DOHH2 (cell line): ENCODE results near the gene ANTXR1.

Experiments
- H3F3A ChIP-seq: fragments of 200-600 bp; sonication (generic), shearing (Covaris generic); 2 replicates; pipeline ENCODE4 v1.6.0; 2016; ENCODE audit warnings: antibody characterized with exemption, mild to moderate bottlenecking; ENCODE audit not compliant: control insufficient read depth, insufficient read depth
- H3K27ac ChIP-seq: fragments of 200-600 bp; sonication (generic); 2 replicates; pipeline ENCODE4 v1.5.1; 2014; ENCODE audit warnings: low read depth, mild to moderate bottlenecking, low read length, moderate library complexity
- H3K27me3 ChIP-seq: fragments of 200-600 bp; sonication (generic); 2 replicates; pipeline ENCODE4 v1.6.1; 2014; ENCODE audit warnings: mild to moderate bottlenecking, low read length, mixed read lengths; ENCODE audit not compliant: control insufficient read depth
- H3K36me3 ChIP-seq: fragments of 200-600 bp; sonication (generic); 2 replicates; pipeline ENCODE4 v1.6.1; 2014; ENCODE audit warnings: mild to moderate bottlenecking, low read length, moderate library complexity, mixed read lengths; ENCODE audit not compliant: control insufficient read depth
- H3K4me1 ChIP-seq: fragments of 200-600 bp; sonication (generic); 2 replicates; pipeline ENCODE4 v1.6.1; 2014; ENCODE audit warnings: mild to moderate bottlenecking, low read length, mixed read lengths; ENCODE audit not compliant: control insufficient read depth
- H3K4me2 ChIP-seq: fragments of 200-600 bp; sonication (generic); 2 replicates; pipeline ENCODE4 v1.6.0; 2014; ENCODE audit warnings: mild to moderate bottlenecking, low read length, moderate library complexity
- H3K4me3 ChIP-seq: fragments of 200-600 bp; sonication (generic); 2 replicates; pipeline ENCODE4 v1.5.1; 2014; ENCODE audit warnings: mild to moderate bottlenecking, low read length, mixed read lengths
- H3K79me2 ChIP-seq: fragments of 200-600 bp; sonication (generic); 2 replicates; pipeline ENCODE4 v1.6.1; 2014; ENCODE audit warnings: mild to moderate bottlenecking, low read length, mixed read lengths; ENCODE audit not compliant: control insufficient read depth
- H3K9me2 ChIP-seq: fragments of 200-600 bp; sonication (generic); replicated peaks from 2 replicates; pipeline ENCODE4 v1.6.1; 2014; ENCODE audit warnings: mild to moderate bottlenecking, low read length, mixed read lengths; ENCODE audit not compliant: control insufficient read depth
- H3K9me3 ChIP-seq: fragments of 200-600 bp; sonication (generic); 2 replicates; pipeline ENCODE4 v1.6.1; 2014; ENCODE audit warnings: antibody characterized with exemption, low read length, mixed read lengths; ENCODE audit not compliant: control insufficient read depth, insufficient read depth
- H4K20me1 ChIP-seq: fragments of 200-600 bp; sonication (generic); 2 replicates; pipeline ENCODE4 v1.6.0; 2014; ENCODE audit warnings: low read depth, mild to moderate bottlenecking, antibody characterized with exemption, low read length, moderate library complexity; ENCODE audit not compliant: control insufficient read depth, insufficient read depth
- EZH2phosphoT487 ChIP-seq: fragments of 200-600 bp; sonication (generic); IDR thresholded peaks from 2 replicates; pipeline ENCODE4 v1.6.1; 2017; ENCODE audit warnings: borderline replicate concordance, mild to moderate bottlenecking, antibody characterized with exemption, low read length, moderate library complexity, mixed read lengths
- TF ChIP-seq, protein P1 (sequence below): fragments of 200-600 bp; sonication (generic); IDR thresholded peaks from one replicate; pipeline ENCODE4 v1.5.1; 2014; ENCODE audit warnings: antibody characterized with exemption, mild to moderate bottlenecking, low read depth, low read length; ENCODE audit not compliant: poor library complexity, severe bottlenecking

ANTXR1 gene

DNA sequence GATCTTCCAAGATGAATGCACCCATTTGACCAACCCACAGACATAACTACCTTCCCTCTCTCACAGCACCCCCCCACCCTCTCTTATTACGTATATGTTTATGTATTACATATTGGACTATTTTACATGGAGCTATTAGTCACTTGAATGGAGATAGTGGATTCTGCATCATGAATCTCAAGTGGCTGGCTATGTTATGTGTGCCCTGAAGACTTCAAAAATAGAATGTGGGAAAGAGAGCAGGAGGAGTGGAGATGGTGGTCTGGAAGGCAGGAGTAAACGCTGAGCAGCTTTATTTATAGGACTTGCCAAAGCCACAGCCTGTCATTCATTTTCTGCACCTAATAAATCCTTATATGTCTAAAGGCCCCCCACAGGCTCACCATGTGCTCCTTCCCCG, 4.9 kb downstream of the ANTXR1 start:
- Histone ChIP-seq H3K79me2 (no peaks in the 10 kb centered on the region), H3K4me1 (no peaks in the 10 kb centered on the region)

DNA sequence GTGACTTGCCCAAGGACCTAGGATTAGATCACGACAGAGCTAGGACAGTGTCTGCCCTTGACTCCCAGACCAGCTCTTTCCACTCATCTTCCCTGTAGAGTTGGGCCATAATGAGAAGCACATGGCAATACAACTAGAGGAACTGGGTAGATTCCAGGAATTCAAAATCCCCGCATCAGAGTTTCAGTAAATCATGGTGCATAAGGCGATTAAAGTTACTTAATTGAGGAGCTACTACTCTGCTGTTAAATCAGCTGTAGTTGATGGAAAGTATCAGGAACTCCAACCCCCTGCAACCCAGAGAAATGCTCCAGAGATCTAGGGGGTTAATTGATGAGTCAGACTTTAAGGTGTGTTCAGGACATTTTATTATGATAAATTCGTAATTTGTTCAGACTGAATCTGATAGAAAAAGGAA, 5.7 kb downstream of the ANTXR1 start:
- no peaks in the 10 kb centered on the region for H3K9me3 ChIP-seq

More for the DNA sequence above, 4.9 kb downstream of the ANTXR1 start:
- no peak overlapping the region for H3K27ac ChIP-seq
- H3K36me3 ChIP-seq = no peaks in the 10 kb centered on the region
- no peaks in the 10 kb centered on the region for H3K9me3 ChIP-seq
- no peak for TF ChIP-seq EZH2phosphoT487
- TF ChIP-seq, protein P1, sequence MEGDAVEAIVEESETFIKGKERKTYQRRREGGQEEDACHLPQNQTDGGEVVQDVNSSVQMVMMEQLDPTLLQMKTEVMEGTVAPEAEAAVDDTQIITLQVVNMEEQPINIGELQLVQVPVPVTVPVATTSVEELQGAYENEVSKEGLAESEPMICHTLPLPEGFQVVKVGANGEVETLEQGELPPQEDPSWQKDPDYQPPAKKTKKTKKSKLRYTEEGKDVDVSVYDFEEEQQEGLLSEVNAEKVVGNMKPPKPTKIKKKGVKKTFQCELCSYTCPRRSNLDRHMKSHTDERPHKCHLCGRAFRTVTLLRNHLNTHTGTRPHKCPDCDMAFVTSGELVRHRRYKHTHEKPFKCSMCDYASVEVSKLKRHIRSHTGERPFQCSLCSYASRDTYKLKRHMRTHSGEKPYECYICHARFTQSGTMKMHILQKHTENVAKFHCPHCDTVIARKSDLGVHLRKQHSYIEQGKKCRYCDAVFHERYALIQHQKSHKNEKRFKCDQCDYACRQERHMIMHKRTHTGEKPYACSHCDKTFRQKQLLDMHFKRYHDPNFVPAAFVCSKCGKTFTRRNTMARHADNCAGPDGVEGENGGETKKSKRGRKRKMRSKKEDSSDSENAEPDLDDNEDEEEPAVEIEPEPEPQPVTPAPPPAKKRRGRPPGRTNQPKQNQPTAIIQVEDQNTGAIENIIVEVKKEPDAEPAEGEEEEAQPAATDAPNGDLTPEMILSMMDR = no peak
- H3K4me3 ChIP-seq = no peak overlapping the region
- no peaks in the 10 kb centered on the region for H4K20me1 ChIP-seq
- no peaks in the 10 kb centered on the region for H3F3A ChIP-seq
- H3K4me2 ChIP-seq = no peak overlapping the region
- H3K27me3 ChIP-seq = peaks cover 49% of the 10 kb centered on the region
- no peaks in the 10 kb centered on the region for H3K9me2 ChIP-seq

DNA sequence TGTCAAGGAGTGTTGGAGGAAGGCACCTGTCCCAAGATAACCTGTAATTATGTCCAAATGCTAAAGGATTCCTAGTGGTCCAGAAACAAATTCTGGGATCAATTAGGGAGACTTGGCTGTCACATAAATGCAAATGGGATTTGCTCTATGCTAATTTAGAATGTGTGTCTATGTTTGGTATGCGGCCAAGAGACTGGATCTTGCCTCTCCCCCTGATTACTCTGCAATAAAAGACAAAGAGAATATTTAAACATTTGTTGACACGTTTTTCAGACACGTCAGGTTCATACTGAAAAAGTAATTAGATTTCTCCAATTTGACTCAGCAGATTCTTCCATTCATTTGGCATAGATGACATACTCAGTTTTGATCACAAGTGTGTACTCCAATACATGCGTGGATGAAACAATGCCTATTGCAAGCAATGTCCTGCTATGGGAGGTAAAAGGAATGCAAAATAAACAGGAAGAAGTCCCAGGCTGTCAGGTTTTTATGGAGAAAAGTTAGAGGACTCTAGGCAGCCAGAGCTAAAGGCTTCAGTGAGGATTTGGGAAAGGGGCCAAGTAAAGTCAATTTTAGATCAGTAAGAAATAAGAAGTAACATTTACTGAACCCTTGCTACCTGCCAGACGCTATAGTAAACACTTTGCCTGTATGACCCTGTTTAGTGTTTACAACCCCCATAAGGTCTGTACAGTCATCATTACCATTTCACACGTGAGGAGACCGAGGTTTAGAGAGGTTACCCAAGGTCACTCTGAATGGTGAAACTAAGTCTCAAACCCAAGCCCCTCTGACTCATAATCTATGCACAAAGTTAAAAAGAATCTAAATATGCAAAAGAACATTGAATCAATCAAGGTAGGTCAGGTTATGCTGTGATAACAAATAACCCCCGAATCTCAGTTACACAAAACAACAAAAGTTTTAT, 7.8 kb downstream of the ANTXR1 start:
- Histone ChIP-seq H3K79me2 (no peaks in the 10 kb centered on the region), H3K27ac (no peak overlapping the region), H3K4me2 (no peak overlapping the region), H3K4me1 (no peaks in the 10 kb centered on the region), H4K20me1 (no peaks in the 10 kb centered on the region), H3K9me3 (no peaks in the 10 kb centered on the region), H3F3A (no peaks in the 10 kb centered on the region), H3K36me3 (no peaks in the 10 kb centered on the region), H3K4me3 (no peak overlapping the region), H3K9me2 (no peaks in the 10 kb centered on the region), H3K27me3 (peaks cover 36% of the 10 kb centered on the region)
- TF ChIP-seq, protein P1 = no peak
- no peak for TF ChIP-seq EZH2phosphoT487

More for the DNA sequence above, 5.7 kb downstream of the ANTXR1 start:
- peaks cover 43% of the 10 kb centered on the region for H3K27me3 ChIP-seq
- H3K4me3 ChIP-seq = no peak overlapping the region
- H3F3A ChIP-seq = no peaks in the 10 kb centered on the region
- no peaks in the 10 kb centered on the region for H3K79me2 ChIP-seq
- H3K4me2 ChIP-seq = no peak overlapping the region
- H3K4me1 ChIP-seq = no peaks in the 10 kb centered on the region
- TF ChIP-seq EZH2phosphoT487 = no peak
- no peak overlapping the region for H3K27ac ChIP-seq
- no peaks in the 10 kb centered on the region for H4K20me1 ChIP-seq
- no peaks in the 10 kb centered on the region for H3K9me2 ChIP-seq
- no peaks in the 10 kb centered on the region for H3K36me3 ChIP-seq

DNA sequence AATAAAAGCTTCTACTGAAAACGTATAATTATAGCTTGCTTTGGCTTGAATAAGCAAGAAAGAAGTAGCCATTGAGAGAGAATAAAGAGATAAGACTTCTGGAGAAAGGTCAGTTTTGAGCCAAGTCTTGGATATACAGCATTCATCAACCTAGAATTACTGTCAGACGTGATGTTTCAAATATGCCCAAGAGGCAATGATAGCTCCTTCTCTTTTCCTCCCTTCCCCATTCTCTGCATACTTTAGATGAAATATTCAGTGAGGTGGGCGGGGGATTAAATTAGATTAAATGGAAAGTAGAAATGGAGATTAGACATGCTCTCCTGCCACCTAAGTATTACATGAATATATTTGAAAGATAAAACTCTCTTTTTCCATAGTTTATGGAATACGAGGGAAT, 8.7 kb downstream of the ANTXR1 start:
- no peaks in the 10 kb centered on the region for H3K36me3 ChIP-seq
- H3K9me3 ChIP-seq = no peaks in the 10 kb centered on the region
- no peaks in the 10 kb centered on the region for H3K9me2 ChIP-seq
- peaks cover 34% of the 10 kb centered on the region for H3K27me3 ChIP-seq
- H3K4me1 ChIP-seq = no peaks in the 10 kb centered on the region
- no peaks in the 10 kb centered on the region for H4K20me1 ChIP-seq
- H3K4me2 ChIP-seq = no peak overlapping the region
- no peak overlapping the region for H3K4me3 ChIP-seq
- H3K27ac ChIP-seq = no peak overlapping the region
- H3K79me2 ChIP-seq = no peaks in the 10 kb centered on the region
- TF ChIP-seq, protein P1 = no peak
- TF ChIP-seq EZH2phosphoT487 = no peak
- no peaks in the 10 kb centered on the region for H3F3A ChIP-seq
